Heart right ventricle (tissue), 16 donors: ENCODE measurements around the gene GALK2. TPM values are rescaled to one million over a fixed set of nuclear protein-coding genes. Genes with fewer than 3 reads are reported as not detected.
A peak's percentile ranks its signal among the peaks of the same experiment; 100 is the strongest.
"Not testable (repeated sequence)": the region's sequence is repeated elsewhere in the genome, so short reads cannot be mapped to it uniquely, and the experiment has no call there.

Source experiments
- ATAC-seq, 8 donors: fragments of 200-7000 bp; cut with Tn5 transposase; one replicate each; pipeline ENCODE4 v1.9.1; 2020; ENCODE audit warnings: mild to moderate bottlenecking in 8 of 8, moderate library complexity in 8 of 8, moderate number of reproducible peaks in 1 of 8
- DNase-seq, 2 donors: peaks; one replicate each; pipeline ENCODE4 v3.0.0-alpha.2; 2020
- H3K27ac ChIP-seq, 10 donors: fragments of 200-600 bp; sonication (generic) in 2 of 10; one replicate each; pipeline versions ENCODE4 v1.5.0 to v1.8.0; 2020 to 2022; ENCODE audit warnings: mild to moderate bottlenecking in 3 of 10
- H3K27me3 ChIP-seq, 7 donors: fragments of 200-600 bp; one replicate each; pipeline ENCODE4 v1.8.0; 2021 to 2022; ENCODE audit warnings: mild to moderate bottlenecking in 2 of 7
- H3K36me3 ChIP-seq, 9 donors: fragments of 200-600 bp; sonication (generic) in 1 of 9; one replicate each; pipeline versions ENCODE4 v1.5.0 to v1.8.0; 2020 to 2022; ENCODE audit warnings: mild to moderate bottlenecking in 2 of 9
- H3K4me1 ChIP-seq, 9 donors: fragments of 200-600 bp; sonication (generic) in 1 of 9; one replicate each; pipeline versions ENCODE4 v1.5.0 to v1.8.0; 2020 to 2022; ENCODE audit warnings: mild to moderate bottlenecking in 4 of 9
- H3K4me3 ChIP-seq, 10 donors: fragments of 200-600 bp; sonication (generic) in 2 of 10; one replicate each; pipeline versions ENCODE4 v1.5.0 to v1.8.0; 2020 to 2022; ENCODE audit warnings: mild to moderate bottlenecking in 7 of 10, moderate library complexity in 2 of 10
- H3K9me3 ChIP-seq, 11 donors: fragments of 200-600 bp in 10 of 11; sonication (generic) in 2 of 11; one replicate each; pipeline versions ENCODE4 v1.5.0 to v1.8.0; 2013 to 2022; ENCODE audit warnings: mild to moderate bottlenecking in 2 of 11, control low read depth in 1 of 11, moderate library complexity in 1 of 11
- CTCF ChIP-seq, 9 donors: fragments of 200-600 bp; sonication (generic) in 2 of 9; IDR thresholded peaks; one replicate each; pipeline versions ENCODE4 v1.5.0 to v1.8.0; 2021 to 2022; ENCODE audit warnings: antibody characterized with exemption in 9 of 9, mild to moderate bottlenecking in 5 of 9, moderate library complexity in 1 of 9
- WGBS, 2 donors: extraction: QIAGEN DNeasy Blood & Tissue Kit; methylation state at CpG; one replicate each; pipeline ENCODE4 v1.1.7; 2013; ENCODE audit warnings: inconsistent platforms in 1 of 2; 5-methylcytosine and 5-hydroxymethylcytosine counted together
- intact Hi-C, 10 donors: fragments of 100-400 bp; cut with DNase I; formaldehyde crosslinking; loops; one replicate each; pipeline versions ENCODE4 v1.11.1 to v1.14.2; 2022
- polyA plus RNA-seq, 2 donors: library from polyadenylated mRNA; stranded (reverse); fragments of 200-250 nt; gene quantifications; one replicate each; pipeline ENCODE4 v1.2.3, GENCODE V29; 2013
- total RNA-seq, 10 donors: library from RNA; stranded (reverse); fragmentation: NEBNext Ultra II Directional in 3 of 10; extraction: Animal tissue kit (Norgen Biotek cat#: 25700) in 3 of 10; gene quantifications; one replicate each; pipeline versions ENCODE4 v1.2.1 to v1.2.4, GENCODE V29; 2021 to 2023
- donor health status: Arrhythmogenic right ventricular cardiomyopathy.
- donor health status: ischemic (EF 13 %, LVEDD 7.1; RV severe dilation, severe dysfunction).
- donor health status: healthy with polysubstance abuse.
- donor health status: DM: no; HTN: yes; CAD: no.
- donor health status: DM: no; HTN: no; CAD: no.
- donor health status: ischemic (EF 25% LVEDD 6.9; RV normal size, moderate dysfunction).
- donor health status: ischemic (EF 25% LVEDD 5.7; RV mildly dilated, moderate dysfunction).
- donor health status: healthy.
- donor health status: DM: yes; HTN: yes; CAD: no.
- donor health status: Ischemic cardiomyopathy.
- donor health status: ischemic (EF 35%, LVEDD 5.7; RV mildly dilated, moderate dysfunction).
- donor health status: nonischemic (EF 11% LVEDD 7.7; RV severe dilation, severe dysfunction).
- donor health status: DM: yes; HTN: yes; CAD: no.
- donor health status: PGD.
- donor health status: ischemic (EF 29% LVEDD 5.4; RV normal size, mild dysfunction).
- donor health status: nonischemic (EF 23%, LVEDD 6.1; RV moderate dilation, normal function).

The GALK2 gene
- total and polyA plus RNA-seq, 12 donors, result 6.2 to 43.9 (median 35.5) TPM

DNA sequence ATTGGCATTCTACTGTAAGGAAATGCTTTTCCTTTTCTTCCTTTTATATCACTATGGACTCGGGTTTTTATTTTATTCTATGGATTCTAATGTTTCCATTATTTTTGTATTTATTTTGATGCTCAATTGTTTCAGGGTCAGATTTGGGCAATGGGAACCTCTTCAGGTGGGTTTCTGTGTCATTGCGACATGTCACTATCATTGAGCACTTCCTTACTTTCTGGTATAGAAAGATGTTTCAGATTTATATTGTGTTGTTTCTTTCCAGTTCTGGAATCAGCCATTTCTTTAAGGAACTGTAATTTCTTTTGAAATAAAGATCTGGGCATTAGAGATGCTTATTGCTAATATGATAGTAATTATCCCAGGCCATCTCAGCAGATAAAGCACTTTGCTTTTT, 21.8 kb downstream of the GALK2 start:
- TF ChIP-seq CTCF (IDR thresholded peaks at IDR 0.05), result no peak
- Histone ChIP-seq H3K4me3 (no peak overlapping the region), H3K9me3 (no peaks in the 10 kb centered on the region), H3K27me3 (no peaks in the 10 kb centered on the region), H3K36me3 (no peaks in the 10 kb centered on the region), H3K27ac (no peak overlapping the region), H3K4me1 (no peaks in the 10 kb centered on the region)
- ATAC-seq (no peak), DNase-seq (no peak)
- WGBS, 2 donors, result 89 to 92% methylated on average over 2 of the region's 2 CpGs
- intact Hi-C loops, result no loop called here

DNA sequence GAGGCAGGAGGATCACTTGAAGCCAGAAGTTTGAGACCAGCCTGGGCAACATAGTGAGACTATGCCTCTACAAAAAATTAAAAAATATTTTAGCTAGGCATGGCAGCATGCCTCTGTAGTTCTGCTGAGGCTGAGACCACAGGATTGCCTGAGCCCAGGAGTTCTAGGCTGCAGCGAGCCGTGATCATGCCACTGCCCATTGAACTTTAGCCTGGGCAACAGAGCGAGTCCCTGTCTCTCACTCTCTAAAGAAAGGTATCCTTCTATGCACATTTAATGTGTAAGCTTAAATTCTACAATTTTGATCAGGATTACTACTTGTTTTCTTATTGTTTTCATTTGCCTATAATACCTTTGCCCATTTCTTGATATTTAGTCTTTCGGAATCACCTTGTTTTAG, 26.8 kb downstream of the GALK2 start:
- Histone ChIP-seq H3K4me1 (peaks cover 0 to 20% (median 16%) of the 10 kb centered on the region in 9 donors), H3K27me3 (no peaks in the 10 kb centered on the region), H3K36me3 (peaks cover 0 to 8% (median 0%) of the 10 kb centered on the region in 9 donors), H3K9me3 (no peaks in the 10 kb centered on the region), H3K27ac (no peak overlapping the region), H3K4me3 (no peak overlapping the region)
- WGBS, 2 donors, result 97 to 99% methylated on average over 4 of the region's 4 CpGs
- intact Hi-C loops, result no loop called here
- DNase-seq (no peak), ATAC-seq (no peak)
- TF ChIP-seq CTCF (IDR thresholded peaks at IDR 0.05), result no peak

- 30 to 34% methylated on average over 3 of the region's 3 CpGs for WGBS, 2 donors
- intact Hi-C loops, result no loop called here
- H3K4me3 ChIP-seq, result no peak overlapping the region
These were observed 29.6 kb downstream of the GALK2 start for GRCh38 chr15:49199666-49200065.

DNA sequence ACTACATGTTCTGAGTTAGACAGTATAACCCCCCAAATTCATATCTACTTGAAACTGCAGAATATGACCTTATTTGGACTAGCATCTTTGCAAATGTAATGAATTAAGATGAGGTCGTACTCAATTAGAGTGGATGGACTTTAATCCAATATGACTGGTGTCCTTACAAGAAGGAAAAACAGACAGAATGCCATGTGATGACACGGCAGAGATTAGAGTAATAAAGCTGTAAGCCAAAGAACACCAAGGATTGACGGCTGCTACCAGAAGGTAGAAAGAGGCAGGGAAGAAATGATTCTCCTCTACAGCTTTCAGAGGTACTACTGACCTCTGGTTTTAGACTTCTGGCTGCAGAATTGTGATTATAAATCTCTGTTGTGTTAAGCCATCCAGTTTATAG, 30.3 kb downstream of the GALK2 start:
- DNase-seq (no peak), ATAC-seq (no peak)
- WGBS, 2 donors, result 71 to 80% methylated on average over 3 of the region's 3 CpGs
- peaks cover 0 to 10% (median 0%) of the 10 kb centered on the region in 11 donors for H3K9me3 ChIP-seq
- no peak overlapping the region for H3K4me3 ChIP-seq
- H3K36me3 ChIP-seq, result peaks cover 0 to 41% (median 0%) of the 10 kb centered on the region in 9 donors
- peak overlapping the region in 1 of 10 donors; percentile 17 for H3K27ac ChIP-seq
- no peak for TF ChIP-seq CTCF (IDR thresholded peaks at IDR 0.05)
- H3K4me1 ChIP-seq, result peaks cover 0 to 20% (median 16%) of the 10 kb centered on the region in 9 donors
- H3K27me3 ChIP-seq, result no peaks in the 10 kb centered on the region
- intact Hi-C loops, result no loop called here

More at GRCh38 chr15:49199666-49200065, 29.6 kb downstream of the GALK2 start:
- ATAC-seq (no peak), DNase-seq (no peak)
- peak overlapping the region in 3 of 10 donors; percentile 10 to 50 (median 17) for H3K27ac ChIP-seq
- peaks cover 0 to 20% (median 16%) of the 10 kb centered on the region in 9 donors for H3K4me1 ChIP-seq
- H3K27me3 ChIP-seq, result no peaks in the 10 kb centered on the region
- H3K9me3 ChIP-seq, result peaks cover 0 to 4% (median 0%) of the 10 kb centered on the region in 11 donors
- TF ChIP-seq CTCF (IDR thresholded peaks at IDR 0.05), result no peak
- H3K36me3 ChIP-seq, result peaks cover 0 to 35% (median 0%) of the 10 kb centered on the region in 9 donors

DNA sequence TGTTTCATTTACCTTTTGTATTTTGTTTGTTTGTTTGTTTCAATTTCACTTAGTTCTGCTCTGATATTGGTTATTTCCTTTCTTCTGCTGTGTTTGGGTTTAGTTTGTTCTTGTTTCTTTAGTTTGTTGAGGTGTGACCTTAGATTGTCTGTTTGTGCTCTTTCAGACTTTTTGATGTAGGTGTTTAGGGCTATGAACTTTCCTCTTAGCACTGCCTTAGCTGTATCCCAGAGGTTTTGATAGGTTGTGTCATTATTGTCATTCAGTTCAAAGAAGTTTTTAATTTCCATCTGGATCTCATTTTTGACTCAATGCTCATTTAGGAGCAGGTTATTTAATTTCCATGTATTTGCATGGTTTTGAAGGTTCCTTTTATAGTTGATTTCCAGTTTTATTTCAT, 38.1 kb downstream of the GALK2 start:
- H3K27ac ChIP-seq, intact Hi-C loops, H3K4me1 ChIP-seq, ATAC-seq, H3K4me3 ChIP-seq, DNase-seq, H3K27me3 ChIP-seq: not testable (repeated sequence)
- H3K9me3 ChIP-seq, result peaks cover 0 to 76% (median 21%) of the 10 kb centered on the region in 11 donors
- H3K36me3 ChIP-seq, result peaks cover 0 to 24% (median 12%) of the 10 kb centered on the region in 9 donors
